Peyer's patch (tissue), 4 donors: ENCODE data around the gene CPAMD8. TPM values are rescaled to one million over a fixed set of nuclear protein-coding genes. Genes with fewer than 3 reads are reported as not detected.

Experiments
- DNase-seq, 3 donors: peaks; one replicate each; pipeline ENCODE4 v3.0.0-alpha.2; 2017 to 2019
- H3K27ac ChIP-seq, 4 donors: fragments of 200-600 bp; sonication (generic); one replicate each; pipeline ENCODE4 v1.5.1; 2016 to 2019
- H3K27me3 ChIP-seq, 2 donors: fragments of 200-600 bp; sonication (generic); one replicate each; pipeline ENCODE4 v1.5.1; 2019
- H3K36me3 ChIP-seq, 3 donors: fragments of 200-600 bp; sonication (generic); one replicate each; pipeline ENCODE4 v1.5.1; 2016 to 2019
- H3K4me1 ChIP-seq, 4 donors: fragments of 200-600 bp; sonication (generic); one replicate each; pipeline ENCODE4 v1.5.1; 2016 to 2019
- H3K4me3 ChIP-seq, 4 donors: fragments of 200-600 bp; sonication (generic); 1 replicate in 3 of 4; 2 replicates in 1 of 4; pipeline ENCODE4 v1.5.1; 2016 to 2019; ENCODE audit warnings: mild to moderate bottlenecking in 1 of 4
- H3K9me3 ChIP-seq, 4 donors: fragments of 200-600 bp; sonication (generic); one replicate each; pipeline ENCODE4 v1.5.1; 2016 to 2019; ENCODE audit warnings: mild to moderate bottlenecking in 1 of 4
- CTCF ChIP-seq, 6 experiments: fragments of 450-650 bp in 4 of 6; fragments of 200-600 bp in 2 of 6; sonication (generic) in 1 of 6; IDR thresholded peaks; one replicate each; pipeline ENCODE4 v1.5.1; 2017 to 2019; ENCODE audit warnings: antibody characterized with exemption in 6 of 6, mild to moderate bottlenecking in 3 of 6, moderate library complexity in 1 of 6
- POLR2A ChIP-seq, 2 donors: fragments of 450-650 bp; IDR thresholded peaks; one replicate each; pipeline ENCODE4 v1.5.1; 2017; ENCODE audit warnings: antibody characterized with exemption in 2 of 2, mild to moderate bottlenecking in 2 of 2, moderate library complexity in 2 of 2
- total RNA-seq, 4 donors: library from RNA; depleted of rRNA; stranded (reverse); fragments of >200 nt; gene quantifications; one replicate each; pipeline ENCODE4 v1.1.0, GENCODE V29; 2016

Gene CPAMD8
- total RNA-seq, 4 donors from 2014 or later, result 2.6 to 10.7 (median 5.2) TPM

DNA sequence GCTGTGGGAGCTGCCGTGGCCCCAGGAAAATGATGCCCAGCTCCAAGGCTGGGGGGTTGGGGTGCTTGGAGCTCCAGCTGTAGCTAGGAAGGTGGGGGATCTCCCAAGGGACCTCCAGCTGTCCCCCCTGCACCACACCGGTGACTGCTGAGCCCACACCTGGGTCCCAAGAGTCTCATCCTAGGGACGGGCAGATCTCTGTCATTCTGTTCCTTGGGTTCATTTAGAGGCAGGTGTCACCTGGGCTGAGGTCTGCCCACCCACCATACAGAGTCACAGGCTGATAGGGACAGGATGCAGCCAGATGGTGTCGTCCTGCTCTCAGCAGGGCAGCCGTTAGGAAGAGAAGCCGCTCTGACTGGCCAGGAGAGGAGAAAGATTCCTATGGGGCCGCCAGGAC lies 132.5 kb downstream of the CPAMD8 start:
- no peaks in the 10 kb centered on the region for H3K27me3 ChIP-seq
- DNase-seq, result peak in 2 of 3 donors; percentile 47 to 64
- H3K27ac ChIP-seq, result peak overlapping the region; percentile 52 to 72 (median 59)
- no peaks in the 10 kb centered on the region for H3K36me3 ChIP-seq
- peaks cover 0 to 29% (median 13%) of the 10 kb centered on the region in 4 donors for H3K4me1 ChIP-seq
- no peaks in the 10 kb centered on the region for H3K9me3 ChIP-seq
- TF ChIP-seq POLR2A (IDR thresholded peaks at IDR 0.05), result no peak
- no peak for TF ChIP-seq CTCF (IDR thresholded peaks at IDR 0.05)
- no peak overlapping the region for H3K4me3 ChIP-seq

GRCh38 chr19:16893686-16893989 lies 133.0 kb downstream of the CPAMD8 start:
- Histone ChIP-seq H3K4me3 (no peak overlapping the region), H3K36me3 (no peaks in the 10 kb centered on the region), H3K27ac (peak overlapping the region; percentile 52 to 72 (median 59)), H3K4me1 (peaks cover 0 to 29% (median 15%) of the 10 kb centered on the region in 4 donors), H3K27me3 (no peaks in the 10 kb centered on the region), H3K9me3 (no peaks in the 10 kb centered on the region)
- DNase-seq, result peak in 2 of 3 donors; percentile 75 to 81
- no peak for TF ChIP-seq POLR2A (IDR thresholded peaks at IDR 0.05)

DNA sequence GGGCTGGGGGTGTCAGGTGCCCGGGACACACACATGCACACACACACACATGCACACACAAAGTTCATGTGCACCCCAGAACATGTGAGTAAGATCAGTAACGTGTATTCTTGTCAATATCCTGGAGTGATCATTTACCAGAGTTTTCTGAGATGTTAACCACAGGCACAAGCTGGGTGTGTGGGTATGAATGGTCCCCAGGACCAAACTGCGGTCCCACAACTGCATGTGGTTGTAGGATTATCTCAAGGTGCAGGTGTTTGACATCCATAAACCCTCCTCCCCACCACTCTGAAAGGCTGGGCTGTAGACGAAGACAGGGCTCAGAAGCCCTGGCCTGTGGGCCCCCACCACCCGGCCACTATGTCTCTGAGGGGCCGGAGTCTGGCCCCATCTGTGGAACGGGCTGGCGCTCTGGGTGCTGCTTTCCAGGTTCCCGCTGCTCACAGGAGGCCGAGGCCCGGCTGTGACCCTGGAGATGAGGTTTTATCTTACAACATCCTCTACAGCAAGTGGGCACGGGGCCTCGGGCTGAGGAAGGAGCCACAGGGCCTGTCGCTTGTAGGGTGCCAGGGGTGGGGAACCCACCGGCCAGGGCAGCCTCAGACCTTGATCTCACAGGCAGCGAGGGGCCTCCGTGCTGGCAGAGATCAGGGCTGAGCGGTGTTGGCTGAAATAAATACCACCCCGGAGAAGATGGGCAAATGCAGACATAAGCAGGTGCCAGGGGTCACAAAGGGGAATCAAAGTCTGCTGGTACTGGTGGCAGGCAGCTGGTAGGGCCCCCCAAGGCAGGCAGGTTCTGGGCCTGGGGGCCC lies 133.5 kb downstream of the CPAMD8 start:
- no peak for DNase-seq
- no peaks in the 10 kb centered on the region for H3K27me3 ChIP-seq
- H3K27ac ChIP-seq, result peak overlapping the region; percentile 52 to 72 (median 59)
- H3K4me1 ChIP-seq, result peaks cover 0 to 28% (median 16%) of the 10 kb centered on the region in 4 donors
- no peaks in the 10 kb centered on the region for H3K36me3 ChIP-seq
- no peak overlapping the region for H3K4me3 ChIP-seq
- H3K9me3 ChIP-seq, result no peaks in the 10 kb centered on the region
- TF ChIP-seq POLR2A (IDR thresholded peaks at IDR 0.05) (no peak), CTCF (IDR thresholded peaks at IDR 0.05) (no peak)

DNA sequence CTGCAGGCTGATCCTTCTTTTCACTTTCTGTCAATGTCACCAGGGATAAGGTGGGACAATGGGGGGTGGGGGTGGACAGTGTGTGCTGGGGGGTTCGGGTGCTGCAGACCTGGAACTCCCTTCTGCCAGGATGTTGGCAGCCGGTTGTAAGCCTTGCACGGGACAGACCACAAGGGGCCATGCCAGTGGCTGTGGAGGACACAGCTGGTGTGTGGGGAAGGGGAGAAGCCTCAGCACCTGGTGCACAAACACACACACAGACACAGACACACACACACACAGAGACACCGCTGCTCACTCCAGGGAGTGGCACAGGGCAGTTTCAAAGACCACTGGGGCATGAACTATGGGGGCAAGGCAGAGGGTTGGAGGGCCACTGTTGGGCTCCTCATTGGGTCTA lies 134.2 kb downstream of the CPAMD8 start:
- Histone ChIP-seq H3K27me3 (no peaks in the 10 kb centered on the region), H3K4me3 (no peak overlapping the region), H3K36me3 (no peaks in the 10 kb centered on the region), H3K4me1 (peaks cover 0 to 24% (median 15%) of the 10 kb centered on the region in 4 donors), H3K9me3 (no peaks in the 10 kb centered on the region), H3K27ac (peak overlapping the region in 2 of 4 donors; percentile 63 to 72)
- TF ChIP-seq POLR2A (IDR thresholded peaks at IDR 0.05) (no peak), CTCF (IDR thresholded peaks at IDR 0.05) (no peak)
- no peak for DNase-seq

GRCh38 chr19:16891696-16892382 lies 134.8 kb downstream of the CPAMD8 start:
- no peaks in the 10 kb centered on the region for H3K27me3 ChIP-seq
- TF ChIP-seq CTCF (IDR thresholded peaks at IDR 0.05), result no peak
- no peak for TF ChIP-seq POLR2A (IDR thresholded peaks at IDR 0.05)
- no peak overlapping the region for H3K4me3 ChIP-seq

More at GRCh38 chr19:16891696-16892382, 134.8 kb downstream of the CPAMD8 start:
- Histone ChIP-seq H3K9me3 (no peaks in the 10 kb centered on the region), H3K36me3 (no peaks in the 10 kb centered on the region), H3K4me1 (peaks cover 0 to 24% (median 13%) of the 10 kb centered on the region in 4 donors), H3K27ac (no peak overlapping the region)
- DNase-seq, result no peak
